SW480 (cell line): ENCODE results near the gene NOD2.

Experiments
- DNase-seq: peaks from one replicate; pipeline ENCODE4 v3.0.0-alpha.2; 2016; ENCODE audit warnings: low spot score

Gene NOD2

GRCh38 chr16:50694206-50694605 lies 800 bp downstream of the NOD2 start:
- no peak for DNase-seq

GRCh38 chr16:50695017-50696000 lies 1.9 kb downstream of the NOD2 start:
- no peak for DNase-seq

GRCh38 chr16:50696126-50696525 lies 2.7 kb downstream of the NOD2 start:
- DNase-seq: peak; percentile 69

GRCh38 chr16:50696575-50697420 lies 3.4 kb downstream of the NOD2 start:
- DNase-seq: peak; percentile 85

GRCh38 chr16:50697421-50697715 lies 4.0 kb downstream of the NOD2 start:
- no peak for DNase-seq

- DNase-seq: peak; percentile 13
Observed at GRCh38 chr16:50697881-50698767, 4.7 kb downstream of the NOD2 start.

DNA sequence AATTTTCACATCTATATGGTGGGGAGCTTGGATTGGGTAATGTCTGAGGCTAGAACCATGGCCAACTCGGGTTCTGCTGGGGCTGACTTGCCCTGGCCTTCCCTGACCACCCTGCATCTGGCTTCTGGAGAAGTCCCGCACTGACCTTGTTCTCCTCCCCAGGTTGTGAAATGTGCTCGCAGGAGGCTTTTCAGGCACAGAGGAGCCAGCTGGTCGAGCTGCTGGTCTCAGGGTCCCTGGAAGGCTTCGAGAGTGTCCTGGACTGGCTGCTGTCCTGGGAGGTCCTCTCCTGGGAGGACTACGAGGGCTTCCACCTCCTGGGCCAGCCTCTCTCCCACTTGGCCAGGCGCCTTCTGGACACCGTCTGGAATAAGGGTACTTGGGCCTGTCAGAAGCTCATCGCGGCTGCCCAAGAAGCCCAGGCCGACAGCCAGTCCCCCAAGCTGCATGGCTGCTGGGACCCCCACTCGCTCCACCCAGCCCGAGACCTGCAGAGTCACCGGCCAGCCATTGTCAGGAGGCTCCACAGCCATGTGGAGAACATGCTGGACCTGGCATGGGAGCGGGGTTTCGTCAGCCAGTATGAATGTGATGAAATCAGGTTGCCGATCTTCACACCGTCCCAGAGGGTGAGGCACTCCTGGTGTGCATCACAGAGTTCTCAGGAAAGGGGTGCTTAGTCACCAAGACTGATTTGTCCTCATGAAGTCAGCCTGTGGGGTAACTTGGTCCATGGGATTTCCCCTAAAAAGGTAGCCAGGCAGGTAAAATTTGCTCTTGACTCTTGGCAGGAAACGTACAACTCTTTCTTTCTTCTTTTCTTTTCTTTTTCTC lies 6.1 kb downstream of the NOD2 start:
- no peak for DNase-seq

- no peak for DNase-seq
Observed at GRCh38 chr16:50702725-50703124, 9.3 kb downstream of the NOD2 start.

DNA sequence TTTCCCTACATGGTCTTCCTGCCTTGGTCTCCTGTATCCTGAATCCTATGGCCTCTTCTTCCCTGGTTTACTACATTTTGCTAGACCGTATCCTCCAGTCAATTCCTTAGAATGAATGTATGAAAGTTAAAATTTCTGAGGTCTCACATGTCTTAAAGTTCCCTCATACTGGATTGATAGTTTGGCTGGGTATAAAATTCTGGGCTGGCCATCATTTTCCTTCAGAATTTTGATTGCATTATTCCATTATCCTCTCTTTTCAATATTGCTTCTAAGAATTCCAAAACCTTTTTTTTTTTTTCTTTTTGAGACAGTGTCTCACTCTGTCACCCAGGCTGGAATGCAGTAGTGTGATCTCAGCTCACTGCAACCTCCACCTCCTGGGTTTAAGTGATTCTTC lies 10.8 kb downstream of the NOD2 start:
- DNase-seq: no peak

DNA sequence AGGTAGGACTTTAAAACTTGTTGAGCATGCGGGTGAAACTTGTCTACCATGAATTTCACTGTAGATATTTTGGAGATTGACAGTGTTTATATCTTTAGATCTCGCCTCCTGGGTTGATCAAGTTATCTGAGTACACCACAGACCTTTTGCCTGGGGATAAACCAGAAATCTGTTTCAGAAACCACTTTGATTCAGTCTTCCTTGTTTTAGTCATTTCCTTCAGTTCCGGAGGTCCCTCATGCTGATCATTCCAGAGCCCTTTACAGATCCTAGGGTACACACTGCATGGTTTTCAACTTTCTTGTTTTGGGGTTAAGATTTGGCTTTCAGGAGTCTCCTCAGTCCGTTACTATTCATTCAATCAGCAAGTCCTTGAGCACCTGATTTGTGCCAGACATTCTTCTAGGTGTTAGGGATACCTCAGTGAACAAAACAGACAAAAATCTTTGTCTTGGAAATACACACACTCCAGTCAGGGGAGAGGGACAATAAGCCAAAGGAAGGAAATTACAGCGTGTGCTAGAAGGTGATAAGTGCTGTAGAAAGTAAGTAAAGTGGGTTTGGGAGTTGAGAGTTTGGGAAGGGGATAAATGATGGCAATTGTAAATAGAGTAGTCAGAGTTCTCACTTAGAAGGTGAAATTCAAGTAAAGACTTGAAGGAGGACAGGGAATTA lies 12.2 kb downstream of the NOD2 start:
- DNase-seq: no peak

GRCh38 chr16:50706250-50706649 lies 12.8 kb downstream of the NOD2 start:
- DNase-seq: no peak

- no peak for DNase-seq
Observed at GRCh38 chr16:50708373-50709060, 15.1 kb downstream of the NOD2 start.

DNA sequence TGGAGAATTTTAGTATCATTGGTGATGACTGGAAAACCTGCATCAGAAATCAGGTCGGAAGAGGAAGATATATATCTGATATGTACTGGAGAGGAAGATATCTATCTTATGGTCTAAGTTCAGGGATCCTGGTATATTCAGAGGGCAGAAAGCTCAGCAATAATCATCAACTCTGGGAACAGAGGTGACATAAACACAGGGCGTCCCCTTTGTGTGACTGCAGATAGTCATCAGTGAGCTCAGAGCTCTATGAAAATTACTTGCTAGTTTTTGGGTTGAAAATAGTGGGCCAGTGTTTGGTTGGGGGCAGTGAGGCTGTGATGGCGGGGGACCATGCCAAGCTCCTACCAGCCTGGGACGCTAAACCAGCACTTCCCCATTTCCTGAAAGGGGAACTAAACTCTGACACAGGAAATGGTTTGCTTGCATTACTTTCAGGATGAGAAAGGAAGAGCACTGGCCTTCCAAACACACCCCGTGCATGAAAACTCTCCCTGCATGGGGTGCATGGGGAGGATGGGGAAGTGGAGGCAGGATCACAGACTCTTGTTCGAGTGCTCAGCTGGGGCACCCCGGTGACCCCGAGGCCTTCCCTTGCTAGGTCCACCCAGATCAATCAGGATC lies 15.8 kb downstream of the NOD2 start:
- no peak for DNase-seq

DNA sequence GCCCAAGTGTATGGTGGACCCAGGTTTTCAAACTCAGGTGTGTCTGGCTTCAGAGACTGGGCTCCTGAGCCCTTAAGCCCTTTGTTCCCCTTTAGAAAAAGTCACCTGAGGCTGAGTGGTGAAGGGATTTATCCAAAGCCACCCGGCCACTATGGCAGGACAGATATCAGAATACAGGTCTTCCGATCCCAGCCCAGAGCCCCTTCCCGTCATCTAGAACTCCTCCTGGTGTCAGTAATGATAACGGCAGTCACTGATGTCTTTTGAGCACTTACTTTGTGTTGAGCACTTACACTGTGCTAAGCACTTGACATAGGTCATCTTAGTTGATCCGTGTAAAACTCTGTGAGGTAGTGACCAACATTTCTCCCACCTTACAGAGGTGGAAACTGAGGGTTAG lies 16.6 kb downstream of the NOD2 start:
- DNase-seq: no peak

DNA sequence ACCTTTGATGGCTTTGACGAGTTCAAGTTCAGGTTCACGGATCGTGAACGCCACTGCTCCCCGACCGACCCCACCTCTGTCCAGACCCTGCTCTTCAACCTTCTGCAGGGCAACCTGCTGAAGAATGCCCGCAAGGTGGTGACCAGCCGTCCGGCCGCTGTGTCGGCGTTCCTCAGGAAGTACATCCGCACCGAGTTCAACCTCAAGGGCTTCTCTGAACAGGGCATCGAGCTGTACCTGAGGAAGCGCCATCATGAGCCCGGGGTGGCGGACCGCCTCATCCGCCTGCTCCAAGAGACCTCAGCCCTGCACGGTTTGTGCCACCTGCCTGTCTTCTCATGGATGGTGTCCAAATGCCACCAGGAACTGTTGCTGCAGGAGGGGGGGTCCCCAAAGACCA lies 17.6 kb downstream of the NOD2 start:
- DNase-seq: no peak

DNA sequence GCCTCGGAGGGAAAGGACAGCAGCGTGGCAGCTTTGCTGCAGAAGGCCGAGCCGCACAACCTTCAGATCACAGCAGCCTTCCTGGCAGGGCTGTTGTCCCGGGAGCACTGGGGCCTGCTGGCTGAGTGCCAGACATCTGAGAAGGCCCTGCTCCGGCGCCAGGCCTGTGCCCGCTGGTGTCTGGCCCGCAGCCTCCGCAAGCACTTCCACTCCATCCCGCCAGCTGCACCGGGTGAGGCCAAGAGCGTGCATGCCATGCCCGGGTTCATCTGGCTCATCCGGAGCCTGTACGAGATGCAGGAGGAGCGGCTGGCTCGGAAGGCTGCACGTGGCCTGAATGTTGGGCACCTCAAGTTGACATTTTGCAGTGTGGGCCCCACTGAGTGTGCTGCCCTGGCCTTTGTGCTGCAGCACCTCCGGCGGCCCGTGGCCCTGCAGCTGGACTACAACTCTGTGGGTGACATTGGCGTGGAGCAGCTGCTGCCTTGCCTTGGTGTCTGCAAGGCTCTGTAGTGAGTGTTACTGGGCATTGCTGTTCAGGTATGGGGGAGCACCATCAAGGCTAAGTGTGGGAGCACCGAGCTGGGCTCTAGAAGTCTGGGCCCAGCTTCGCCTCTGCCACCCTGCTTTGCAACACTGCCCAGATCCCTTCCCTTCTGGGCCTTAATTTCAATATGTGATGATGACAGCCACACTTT lies 18.6 kb downstream of the NOD2 start:
- no peak for DNase-seq

DNA sequence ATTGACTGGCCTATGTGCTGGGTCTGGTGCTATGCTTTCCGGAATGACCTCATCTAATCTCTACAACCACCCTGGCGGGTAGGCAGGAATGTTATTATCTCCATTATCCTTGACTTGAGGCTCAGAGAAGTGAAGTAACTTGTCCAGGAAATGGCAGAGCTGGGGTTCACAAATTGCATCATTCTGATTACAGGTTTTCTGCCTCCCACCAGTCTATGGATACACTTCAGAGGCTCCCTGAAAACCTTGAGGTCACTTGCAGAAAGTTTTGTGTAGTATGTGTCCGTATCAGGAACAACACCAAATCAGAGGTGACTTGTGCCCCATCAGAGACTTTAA lies 19.1 kb downstream of the NOD2 start:
- no peak for DNase-seq

GRCh38 chr16:50712956-50713355 lies 19.6 kb downstream of the NOD2 start:
- no peak for DNase-seq

DNA sequence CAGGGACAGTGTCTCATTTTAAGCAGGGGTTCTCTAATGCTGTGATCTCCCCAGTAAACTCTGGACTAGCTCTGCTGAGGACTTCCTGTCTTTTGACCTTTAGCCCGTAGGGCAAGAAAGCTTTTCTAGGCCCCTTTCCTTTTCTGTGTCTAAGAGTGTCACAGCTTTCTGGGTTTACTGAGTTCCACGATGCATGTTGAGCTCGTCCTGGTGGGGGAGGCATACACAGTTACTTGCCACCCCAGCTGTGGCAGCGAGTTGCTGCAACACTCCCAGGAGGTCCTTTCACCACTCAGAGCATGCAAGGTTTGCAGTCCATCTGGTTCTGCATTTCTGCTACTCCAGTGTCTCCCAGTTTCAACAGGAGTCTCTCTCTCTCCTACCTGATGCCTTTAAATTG lies 23.7 kb downstream of the NOD2 start:
- DNase-seq: no peak
